ENCODE results near the gene ARHGEF37.
"Not testable (repeated sequence)": the region's sequence is repeated elsewhere in the genome, so short reads cannot be mapped to it uniquely, and the experiment has no call there.

The ARHGEF37 gene

GRCh38 chr5:149572170-149572569, 9.1 kb upstream of the ARHGEF37 start:
- DNase-seq = no peak

GRCh38 chr5:149572576-149573231, 8.6 kb upstream of the ARHGEF37 start:
- no peak for DNase-seq

- DNase-seq = no peak
Measured at GRCh38 chr5:149575131-149575530, 6.2 kb upstream of the ARHGEF37 start.

GRCh38 chr5:149576021-149576420, 5.3 kb upstream of the ARHGEF37 start:
- DNase-seq = no peak

- DNase-seq = no peak
Measured at GRCh38 chr5:149578896-149579295, 2.4 kb upstream of the ARHGEF37 start.

- DNase-seq = no peak
Measured at GRCh38 chr5:149580808-149581191, 498 bp upstream of the ARHGEF37 start.

- no peak for DNase-seq
Measured at GRCh38 chr5:149581931-149582768, 852 bp downstream of the ARHGEF37 start.

GRCh38 chr5:149583394-149583793, 2.1 kb downstream of the ARHGEF37 start:
- no peak for DNase-seq

GRCh38 chr5:149584121-149584520, 2.8 kb downstream of the ARHGEF37 start:
- no peak for DNase-seq

- no peak for DNase-seq
Measured at GRCh38 chr5:149585910-149586309, 4.6 kb downstream of the ARHGEF37 start.

GRCh38 chr5:149586708-149587318, 5.5 kb downstream of the ARHGEF37 start:
- no peak for DNase-seq

- DNase-seq = no peak
Measured at GRCh38 chr5:149588936-149589335, 7.6 kb downstream of the ARHGEF37 start.

GRCh38 chr5:149593370-149593769, 12.1 kb downstream of the ARHGEF37 start:
- DNase-seq = no peak

GRCh38 chr5:149594206-149594895, 13.1 kb downstream of the ARHGEF37 start:
- DNase-seq = no peak

GRCh38 chr5:149595105-149595504, 13.8 kb downstream of the ARHGEF37 start:
- not testable (repeated sequence) for DNase-seq

- DNase-seq = no peak
Measured at GRCh38 chr5:149596712-149597111, 15.4 kb downstream of the ARHGEF37 start.

- DNase-seq = no peak
Measured at GRCh38 chr5:149597618-149598017, 16.3 kb downstream of the ARHGEF37 start.

GRCh38 chr5:149598234-149598633, 16.9 kb downstream of the ARHGEF37 start:
- not testable (repeated sequence) for DNase-seq

- DNase-seq = no peak
Measured at GRCh38 chr5:149598966-149599365, 17.7 kb downstream of the ARHGEF37 start.

GRCh38 chr5:149599375-149599774, 18.1 kb downstream of the ARHGEF37 start:
- DNase-seq = no peak

- DNase-seq = no peak
Measured at GRCh38 chr5:149600932-149601331, 19.6 kb downstream of the ARHGEF37 start.

- DNase-seq = no peak
Measured at GRCh38 chr5:149603210-149603609, 21.9 kb downstream of the ARHGEF37 start.

- DNase-seq = no peak
Measured at GRCh38 chr5:149603920-149604319, 22.6 kb downstream of the ARHGEF37 start.
